HCT116 (cell line): Measurements from ENCODE around the gene ZFHX3.

Experiments
- CBX3 ChIP-seq: IDR thresholded peaks from 2 replicates; pipeline ENCODE4 v1.6.1; 2012; ENCODE audit warnings: low read depth
- CEBPB ChIP-seq: IDR thresholded peaks from 2 replicates; pipeline ENCODE4 v1.6.1; 2012; ENCODE audit warnings: low read depth
- CTCF ChIP-seq, 3 experiments: fragments of 200-600 bp in 1 of 3; sonication (generic) in 1 of 3; IDR thresholded peaks in 2 of 3; conservative IDR thresholded peaks in 1 of 3; 2 replicates each; pipeline ENCODE4 v1.5.1; 2012 to 2017; ENCODE audit warnings: low read depth in 2 of 3, low read length in 2 of 3, antibody characterized with exemption in 1 of 3, borderline replicate concordance in 1 of 3, control low read depth in 1 of 3, mild to moderate bottlenecking in 1 of 3, mixed read lengths in 1 of 3, mixed run types in 1 of 3, moderate library complexity in 1 of 3; ENCODE audit not compliant: insufficient read depth in 1 of 3
- EGR1 ChIP-seq: IDR thresholded peaks from 2 replicates; pipeline ENCODE4 v1.6.1; 2012; ENCODE audit warnings: low read depth
- ELF1 ChIP-seq: IDR thresholded peaks from 2 replicates; pipeline ENCODE4 v1.6.1; 2012; ENCODE audit warnings: low read depth, borderline replicate concordance
- EZH2 ChIP-seq: fragments of 200-600 bp; sonication (generic); IDR thresholded peaks from 2 replicates; pipeline ENCODE4 v1.6.1; 2017; ENCODE audit warnings: antibody characterized with exemption, mixed run types
- FOSL1 ChIP-seq: IDR thresholded peaks from 2 replicates; pipeline ENCODE4 v1.6.1; 2012; ENCODE audit warnings: low read depth
- POLR2A ChIP-seq: IDR thresholded peaks from 2 replicates; pipeline ENCODE4 v1.7.0; 2011; ENCODE audit warnings: borderline replicate concordance; ENCODE audit not compliant: insufficient read depth, insufficient read length; ENCODE audit errors: extremely low read depth
- POLR2AphosphoS5 ChIP-seq: IDR thresholded peaks from 2 replicates; pipeline ENCODE4 v1.6.1; 2011; ENCODE audit warnings: mild to moderate bottlenecking, low read depth, low read length, moderate library complexity
- RAD21 ChIP-seq: IDR thresholded peaks from 2 replicates; pipeline ENCODE4 v1.6.1; 2012; ENCODE audit warnings: low read depth, mild to moderate bottlenecking
- SRF ChIP-seq: IDR thresholded peaks from 2 replicates; pipeline ENCODE4 v1.6.1; 2012; ENCODE audit warnings: low read depth
- TCF7L2 ChIP-seq: IDR thresholded peaks from 2 replicates; pipeline ENCODE4 v1.7.0; 2011; ENCODE audit warnings: borderline replicate concordance, inconsistent platforms; ENCODE audit not compliant: insufficient read depth, insufficient read length; ENCODE audit errors: extremely low read depth
- ZBTB33 ChIP-seq: IDR thresholded peaks from 2 replicates; pipeline ENCODE4 v1.6.1; 2011; ENCODE audit warnings: mild to moderate bottlenecking, low read length, moderate library complexity; ENCODE audit not compliant: insufficient replicate concordance; ENCODE audit errors: extremely low read depth
- ZFX ChIP-seq: fragments of 450-650 bp; IDR thresholded peaks from 2 replicates; pipeline ENCODE4 v1.6.1; 2017

- no peak for TF ChIP-seq SRF
- TF ChIP-seq TCF7L2, result no peak
- no peak for TF ChIP-seq CTCF (IDR thresholded peaks at IDR 0.05 in 2 of 3, conservative IDR thresholded peaks at IDR 0.05 in 1 of 3; ENCODE audit: borderline replicate concordance in 1 of 3, insufficient read depth in 1 of 3, low read depth in 2 of 3, low read length in 2 of 3)
- TF ChIP-seq POLR2A, result no peak
- no peak for TF ChIP-seq ELF1
- no peak for TF ChIP-seq FOSL1
- TF ChIP-seq CEBPB, result no peak
- TF ChIP-seq ZBTB33, result no peak
- no peak for TF ChIP-seq EZH2
- TF ChIP-seq CBX3, result no peak
- no peak for TF ChIP-seq POLR2AphosphoS5
- TF ChIP-seq EGR1, result no peak
- no peak for TF ChIP-seq ZFX
- TF ChIP-seq RAD21, result no peak
Measured at GRCh38 chr16:72996291-72997062, 51.5 kb downstream of the ZFHX3 start.
